ENCODE data around the gene EIF4G3. TPM values are rescaled to one million over a fixed set of nuclear protein-coding genes. Genes with fewer than 3 reads are reported as not detected.

The EIF4G3 gene
- total and polyA plus RNA-seq, 9 of the 15 experiments (the other 6 are each of a cell fraction or from before 2014, with no cell fraction given): 6.7 to 40.5 (median 32.1) TPM

DNA sequence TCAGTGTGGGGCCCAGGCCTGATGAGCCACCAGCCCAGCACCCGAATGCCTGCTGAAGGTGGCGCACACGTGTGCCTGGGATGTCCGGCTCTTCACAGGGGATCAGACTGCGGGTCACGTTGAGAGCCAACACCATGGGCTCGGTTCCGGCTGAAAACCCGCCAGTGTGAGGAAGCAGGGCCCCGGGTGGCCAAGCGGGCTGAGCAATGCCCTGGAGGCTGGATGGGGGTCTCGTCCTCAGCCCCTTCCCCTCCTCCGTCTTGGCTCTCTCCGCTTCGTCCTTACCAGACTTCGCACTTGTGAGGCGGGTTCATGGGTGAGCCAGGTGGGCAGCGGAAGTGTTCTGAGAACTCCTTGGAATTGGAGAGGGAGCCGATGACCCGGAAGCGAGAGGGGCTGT is 43.0 kb upstream of the EIF4G3 start (continued):
- TF ChIP-seq, protein P1, sequence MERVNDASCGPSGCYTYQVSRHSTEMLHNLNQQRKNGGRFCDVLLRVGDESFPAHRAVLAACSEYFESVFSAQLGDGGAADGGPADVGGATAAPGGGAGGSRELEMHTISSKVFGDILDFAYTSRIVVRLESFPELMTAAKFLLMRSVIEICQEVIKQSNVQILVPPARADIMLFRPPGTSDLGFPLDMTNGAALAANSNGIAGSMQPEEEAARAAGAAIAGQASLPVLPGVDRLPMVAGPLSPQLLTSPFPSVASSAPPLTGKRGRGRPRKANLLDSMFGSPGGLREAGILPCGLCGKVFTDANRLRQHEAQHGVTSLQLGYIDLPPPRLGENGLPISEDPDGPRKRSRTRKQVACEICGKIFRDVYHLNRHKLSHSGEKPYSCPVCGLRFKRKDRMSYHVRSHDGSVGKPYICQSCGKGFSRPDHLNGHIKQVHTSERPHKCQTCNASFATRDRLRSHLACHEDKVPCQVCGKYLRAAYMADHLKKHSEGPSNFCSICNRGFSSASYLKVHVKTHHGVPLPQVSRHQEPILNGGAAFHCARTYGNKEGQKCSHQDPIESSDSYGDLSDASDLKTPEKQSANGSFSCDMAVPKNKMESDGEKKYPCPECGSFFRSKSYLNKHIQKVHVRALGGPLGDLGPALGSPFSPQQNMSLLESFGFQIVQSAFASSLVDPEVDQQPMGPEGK (CRISPR knock-in tag; IDR thresholded peaks at IDR 0.05; ENCODE audit: borderline replicate concordance): no peak
- TF ChIP-seq, protein P2, sequence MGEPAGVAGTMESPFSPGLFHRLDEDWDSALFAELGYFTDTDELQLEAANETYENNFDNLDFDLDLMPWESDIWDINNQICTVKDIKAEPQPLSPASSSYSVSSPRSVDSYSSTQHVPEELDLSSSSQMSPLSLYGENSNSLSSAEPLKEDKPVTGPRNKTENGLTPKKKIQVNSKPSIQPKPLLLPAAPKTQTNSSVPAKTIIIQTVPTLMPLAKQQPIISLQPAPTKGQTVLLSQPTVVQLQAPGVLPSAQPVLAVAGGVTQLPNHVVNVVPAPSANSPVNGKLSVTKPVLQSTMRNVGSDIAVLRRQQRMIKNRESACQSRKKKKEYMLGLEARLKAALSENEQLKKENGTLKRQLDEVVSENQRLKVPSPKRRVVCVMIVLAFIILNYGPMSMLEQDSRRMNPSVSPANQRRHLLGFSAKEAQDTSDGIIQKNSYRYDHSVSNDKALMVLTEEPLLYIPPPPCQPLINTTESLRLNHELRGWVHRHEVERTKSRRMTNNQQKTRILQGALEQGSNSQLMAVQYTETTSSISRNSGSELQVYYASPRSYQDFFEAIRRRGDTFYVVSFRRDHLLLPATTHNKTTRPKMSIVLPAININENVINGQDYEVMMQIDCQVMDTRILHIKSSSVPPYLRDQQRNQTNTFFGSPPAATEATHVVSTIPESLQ (CRISPR knock-in tag; IDR thresholded peaks at IDR 0.05): no peak
- TF ChIP-seq POLR3A (IDR thresholded peaks at IDR 0.05; ENCODE audit: borderline replicate concordance, extremely low read depth, insufficient read depth, insufficient read length): no peak

Data from K562 (cell line).